ENCODE measurements around the gene PTPRR.

DNA sequence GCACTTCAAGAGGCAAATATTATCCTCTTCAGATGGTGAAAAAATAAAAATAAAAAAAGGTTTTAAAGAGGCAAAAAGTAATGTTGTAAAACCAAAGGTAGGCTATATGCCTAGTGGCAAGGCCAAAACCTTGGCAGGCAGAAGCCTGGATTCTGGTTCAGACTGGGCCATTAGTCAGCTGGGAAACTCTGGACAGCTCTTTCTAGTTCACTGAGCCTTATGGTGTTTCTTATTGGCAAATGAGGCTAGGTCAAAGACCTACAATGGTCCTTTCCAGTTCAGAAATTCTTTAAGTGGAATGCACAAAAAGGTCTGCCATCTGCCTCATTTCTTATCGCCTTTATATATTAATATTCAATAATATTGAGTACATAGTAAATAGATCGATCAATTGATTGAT lies 327.9 kb downstream of the PTPRR start:
- no peak for TF ChIP-seq TARDBP (IDR thresholded peaks at IDR 0.05)
- no peak for TF ChIP-seq SP1 (IDR thresholded peaks at IDR 0.05)
- TF ChIP-seq FOXA1 (IDR thresholded peaks at IDR 0.05): no peak
- TF ChIP-seq BHLHE40 (IDR thresholded peaks at IDR 0.05; ENCODE audit: borderline replicate concordance): no peak
- TF ChIP-seq SUZ12 (IDR thresholded peaks at IDR 0.05): no peak
- no peak for TF ChIP-seq FOXM1 (IDR thresholded peaks at IDR 0.05; ENCODE audit: borderline replicate concordance)
- TF ChIP-seq ELF4 (IDR thresholded peaks at IDR 0.05): no peak
- TF ChIP-seq FOXK2 (IDR thresholded peaks at IDR 0.05): no peak
- TF ChIP-seq LEF1 (IDR thresholded peaks at IDR 0.05; ENCODE audit: borderline replicate concordance): no peak
- TF ChIP-seq NFRKB (IDR thresholded peaks at IDR 0.05): no peak
- no peak for TF ChIP-seq L3MBTL2 (conservative IDR thresholded peaks at IDR 0.05)
- TF ChIP-seq HDGF (IDR thresholded peaks at IDR 0.05; ENCODE audit: borderline replicate concordance): no peak
- TF ChIP-seq ARNT (IDR thresholded peaks at IDR 0.05): no peak
- no peak for TF ChIP-seq ZNF384 (IDR thresholded peaks at IDR 0.05)

Data from HEK293T (cell line).